ENCODE results near the gene EYS.

DNA sequence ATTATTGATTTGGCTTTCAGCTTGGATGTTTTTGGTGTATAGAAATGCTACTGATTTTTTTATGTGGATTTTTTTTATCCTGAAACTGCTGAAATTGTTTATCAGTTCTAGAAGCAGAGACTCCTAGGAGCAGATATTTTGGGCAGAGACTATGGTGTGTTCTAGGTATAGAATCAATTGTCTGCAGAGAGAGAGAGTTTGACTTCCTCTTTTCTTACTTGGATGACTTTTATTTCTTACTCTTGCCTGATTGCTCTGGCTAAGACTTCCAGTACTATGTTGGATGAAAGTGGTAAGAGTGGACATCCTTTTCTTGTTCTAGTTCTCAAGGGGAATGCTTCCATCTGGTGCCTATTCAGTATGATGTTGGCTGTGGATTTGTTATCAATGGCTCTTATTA lies 1700.8 kb downstream of the EYS start:
- TF ChIP-seq, protein P1, sequence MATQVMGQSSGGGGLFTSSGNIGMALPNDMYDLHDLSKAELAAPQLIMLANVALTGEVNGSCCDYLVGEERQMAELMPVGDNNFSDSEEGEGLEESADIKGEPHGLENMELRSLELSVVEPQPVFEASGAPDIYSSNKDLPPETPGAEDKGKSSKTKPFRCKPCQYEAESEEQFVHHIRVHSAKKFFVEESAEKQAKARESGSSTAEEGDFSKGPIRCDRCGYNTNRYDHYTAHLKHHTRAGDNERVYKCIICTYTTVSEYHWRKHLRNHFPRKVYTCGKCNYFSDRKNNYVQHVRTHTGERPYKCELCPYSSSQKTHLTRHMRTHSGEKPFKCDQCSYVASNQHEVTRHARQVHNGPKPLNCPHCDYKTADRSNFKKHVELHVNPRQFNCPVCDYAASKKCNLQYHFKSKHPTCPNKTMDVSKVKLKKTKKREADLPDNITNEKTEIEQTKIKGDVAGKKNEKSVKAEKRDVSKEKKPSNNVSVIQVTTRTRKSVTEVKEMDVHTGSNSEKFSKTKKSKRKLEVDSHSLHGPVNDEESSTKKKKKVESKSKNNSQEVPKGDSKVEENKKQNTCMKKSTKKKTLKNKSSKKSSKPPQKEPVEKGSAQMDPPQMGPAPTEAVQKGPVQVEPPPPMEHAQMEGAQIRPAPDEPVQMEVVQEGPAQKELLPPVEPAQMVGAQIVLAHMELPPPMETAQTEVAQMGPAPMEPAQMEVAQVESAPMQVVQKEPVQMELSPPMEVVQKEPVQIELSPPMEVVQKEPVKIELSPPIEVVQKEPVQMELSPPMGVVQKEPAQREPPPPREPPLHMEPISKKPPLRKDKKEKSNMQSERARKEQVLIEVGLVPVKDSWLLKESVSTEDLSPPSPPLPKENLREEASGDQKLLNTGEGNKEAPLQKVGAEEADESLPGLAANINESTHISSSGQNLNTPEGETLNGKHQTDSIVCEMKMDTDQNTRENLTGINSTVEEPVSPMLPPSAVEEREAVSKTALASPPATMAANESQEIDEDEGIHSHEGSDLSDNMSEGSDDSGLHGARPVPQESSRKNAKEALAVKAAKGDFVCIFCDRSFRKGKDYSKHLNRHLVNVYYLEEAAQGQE (IDR thresholded peaks at IDR 0.05; ENCODE audit: low read depth, low read length): no peak
- TF ChIP-seq NFIC (IDR thresholded peaks at IDR 0.05; ENCODE audit: borderline replicate concordance) (no peak), RAD21 (IDR thresholded peaks at IDR 0.05; ENCODE audit: low read length) (no peak), POLR2AphosphoS5 (IDR thresholded peaks at IDR 0.05; ENCODE audit: low read depth, low read length) (no peak), EP300 (IDR thresholded peaks at IDR 0.05; ENCODE audit: borderline replicate concordance in 1 of 2, low read depth in 1 of 2, low read length in 1 of 2) (no peak), TEAD4 (IDR thresholded peaks at IDR 0.05; ENCODE audit: borderline replicate concordance, insufficient read depth) (no peak), JUND (IDR thresholded peaks at IDR 0.05) (no peak), TCF12 (IDR thresholded peaks at IDR 0.05) (no peak), FOSL2 (IDR thresholded peaks at IDR 0.05; ENCODE audit: borderline replicate concordance, low read depth) (no peak), GATA2 (CRISPR knock-in tag; IDR thresholded peaks at IDR 0.05) (no peak)
- TF ChIP-seq, protein P2, sequence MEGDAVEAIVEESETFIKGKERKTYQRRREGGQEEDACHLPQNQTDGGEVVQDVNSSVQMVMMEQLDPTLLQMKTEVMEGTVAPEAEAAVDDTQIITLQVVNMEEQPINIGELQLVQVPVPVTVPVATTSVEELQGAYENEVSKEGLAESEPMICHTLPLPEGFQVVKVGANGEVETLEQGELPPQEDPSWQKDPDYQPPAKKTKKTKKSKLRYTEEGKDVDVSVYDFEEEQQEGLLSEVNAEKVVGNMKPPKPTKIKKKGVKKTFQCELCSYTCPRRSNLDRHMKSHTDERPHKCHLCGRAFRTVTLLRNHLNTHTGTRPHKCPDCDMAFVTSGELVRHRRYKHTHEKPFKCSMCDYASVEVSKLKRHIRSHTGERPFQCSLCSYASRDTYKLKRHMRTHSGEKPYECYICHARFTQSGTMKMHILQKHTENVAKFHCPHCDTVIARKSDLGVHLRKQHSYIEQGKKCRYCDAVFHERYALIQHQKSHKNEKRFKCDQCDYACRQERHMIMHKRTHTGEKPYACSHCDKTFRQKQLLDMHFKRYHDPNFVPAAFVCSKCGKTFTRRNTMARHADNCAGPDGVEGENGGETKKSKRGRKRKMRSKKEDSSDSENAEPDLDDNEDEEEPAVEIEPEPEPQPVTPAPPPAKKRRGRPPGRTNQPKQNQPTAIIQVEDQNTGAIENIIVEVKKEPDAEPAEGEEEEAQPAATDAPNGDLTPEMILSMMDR (IDR thresholded peaks at IDR 0.05): no peak
- TF ChIP-seq, protein P3, sequence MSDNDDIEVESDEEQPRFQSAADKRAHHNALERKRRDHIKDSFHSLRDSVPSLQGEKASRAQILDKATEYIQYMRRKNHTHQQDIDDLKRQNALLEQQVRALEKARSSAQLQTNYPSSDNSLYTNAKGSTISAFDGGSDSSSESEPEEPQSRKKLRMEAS (IDR thresholded peaks at IDR 0.05; ENCODE audit: low read depth): no peak

Data from SK-N-SH (cell line).